Activated CD4-positive, alpha-beta T cell treated with anti-CD3 and anti-CD28 coated beads, Interleukin-2, amount 50 U/mL, for 24 hours (primary cell): ENCODE data around the gene PDE4B.

Source experiments
- DNase-seq, 2 donors: peaks; one replicate each; pipeline ENCODE4 v3.0.0-alpha.2; 2020; ENCODE audit warnings: low read depth in 1 of 2, low spot score in 1 of 2

PDE4B gene

DNA sequence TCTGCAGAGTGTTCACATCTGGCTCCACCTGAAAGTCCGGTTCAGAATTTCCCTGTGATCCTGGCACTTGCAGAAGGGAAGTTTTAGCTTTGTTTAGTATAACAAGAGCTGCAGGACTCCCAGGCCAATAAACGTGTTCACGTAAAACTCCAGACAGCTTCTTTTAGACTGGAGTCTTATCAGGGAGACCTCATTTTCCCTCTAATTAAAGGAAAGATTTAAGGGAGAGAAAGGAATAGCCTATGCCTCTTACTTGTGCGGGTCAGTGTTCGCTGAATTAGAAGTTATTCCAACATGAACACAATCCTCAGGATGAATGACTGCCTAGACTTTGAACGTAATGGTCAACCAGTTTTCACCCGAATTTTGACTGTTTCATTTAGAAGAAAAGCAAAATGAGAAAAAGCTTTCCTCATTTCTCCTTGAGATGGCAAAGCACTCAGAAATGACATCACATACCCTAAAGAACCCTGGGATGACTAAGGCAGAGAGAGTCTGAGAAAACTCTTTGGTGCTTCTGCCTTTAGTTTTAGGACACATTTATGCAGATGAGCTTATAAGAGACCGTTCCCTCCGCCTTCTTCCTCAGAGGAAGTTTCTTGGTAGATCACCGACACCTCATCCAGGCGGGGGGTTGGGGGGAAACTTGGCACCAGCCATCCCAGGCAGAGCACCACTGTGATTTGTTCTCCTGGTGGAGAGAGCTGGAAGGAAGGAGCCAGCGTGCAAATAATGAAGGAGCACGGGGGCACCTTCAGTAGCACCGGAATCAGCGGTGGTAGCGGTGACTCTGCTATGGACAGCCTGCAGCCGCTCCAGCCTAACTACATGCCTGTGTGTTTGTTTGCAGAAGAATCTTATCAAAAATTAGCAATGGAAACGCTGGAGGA lies 539.2 kb downstream of the PDE4B start:
- DNase-seq = no peak

DNA sequence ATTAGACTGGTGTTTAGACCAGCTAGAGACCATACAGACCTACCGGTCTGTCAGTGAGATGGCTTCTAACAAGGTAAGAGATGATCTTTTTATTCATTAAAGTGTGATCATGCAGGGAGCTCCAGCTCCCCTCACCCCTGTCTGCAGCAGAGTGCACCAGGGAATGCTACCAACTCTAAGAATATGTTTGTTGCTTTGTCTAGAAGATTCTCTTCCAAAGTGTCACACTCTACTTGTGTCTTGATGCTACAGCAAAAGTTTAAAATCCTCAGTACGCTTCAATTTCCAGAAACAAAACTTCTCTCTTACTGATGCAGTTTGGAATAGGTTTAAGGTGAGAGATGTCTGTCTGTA lies 539.8 kb downstream of the PDE4B start:
- DNase-seq = no peak

DNA sequence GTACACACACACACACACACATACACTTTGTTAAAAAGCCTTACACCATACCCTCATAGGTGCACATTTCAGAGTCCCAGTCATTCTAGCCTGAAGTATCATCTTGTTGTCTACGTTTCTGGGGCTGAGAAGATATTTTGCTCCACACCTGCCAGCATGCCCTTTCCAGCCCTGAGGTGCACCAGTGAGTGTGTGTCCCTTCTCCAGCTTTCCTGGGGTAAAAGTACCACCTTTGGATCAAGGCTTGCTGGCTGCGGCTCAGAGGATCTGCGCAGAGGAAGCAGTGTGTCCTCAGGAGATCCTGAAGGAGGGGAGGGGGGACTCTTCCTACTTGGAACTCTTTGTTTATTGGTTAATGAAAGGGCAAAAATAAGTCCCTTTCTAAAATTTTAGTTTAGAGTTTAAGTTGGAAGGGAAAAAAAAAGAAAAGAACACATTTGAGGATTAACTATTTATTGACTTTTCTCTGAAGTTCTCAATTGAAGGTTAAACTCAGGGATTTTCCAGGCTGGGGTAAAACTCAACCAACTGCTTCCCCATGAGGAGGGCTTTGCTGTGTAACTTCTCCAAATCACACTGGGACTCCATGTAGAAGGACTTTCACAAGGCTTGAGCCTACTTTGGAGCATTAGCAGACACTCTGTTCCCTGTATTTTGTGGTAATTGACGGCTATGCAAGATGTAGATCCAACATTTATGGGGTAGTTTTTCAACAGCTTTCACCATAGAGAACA lies 540.9 kb downstream of the PDE4B start:
- DNase-seq = no peak

DNA sequence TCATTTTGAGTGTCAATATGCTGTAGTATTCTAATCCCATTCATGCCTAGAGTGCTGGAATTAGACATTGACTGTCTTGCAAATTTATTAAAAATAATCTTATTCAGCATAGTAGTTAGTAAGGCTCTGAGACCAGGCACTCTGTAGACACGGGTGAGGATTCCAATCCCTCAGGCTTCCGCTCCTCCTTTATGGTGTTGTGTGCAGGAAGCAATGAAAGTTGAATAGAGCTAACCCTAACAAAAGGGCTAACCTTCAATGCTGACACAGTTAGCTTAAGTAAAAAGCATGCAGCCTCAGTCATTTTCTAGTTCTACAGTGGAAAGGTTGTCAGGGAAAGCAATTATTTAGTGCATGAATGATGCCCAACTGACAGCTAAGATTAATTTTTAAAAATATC lies 541.6 kb downstream of the PDE4B start:
- DNase-seq = no peak

- no peak for DNase-seq
Measured at GRCh38 chr1:66335125-66335524, 542.4 kb downstream of the PDE4B start.

DNA sequence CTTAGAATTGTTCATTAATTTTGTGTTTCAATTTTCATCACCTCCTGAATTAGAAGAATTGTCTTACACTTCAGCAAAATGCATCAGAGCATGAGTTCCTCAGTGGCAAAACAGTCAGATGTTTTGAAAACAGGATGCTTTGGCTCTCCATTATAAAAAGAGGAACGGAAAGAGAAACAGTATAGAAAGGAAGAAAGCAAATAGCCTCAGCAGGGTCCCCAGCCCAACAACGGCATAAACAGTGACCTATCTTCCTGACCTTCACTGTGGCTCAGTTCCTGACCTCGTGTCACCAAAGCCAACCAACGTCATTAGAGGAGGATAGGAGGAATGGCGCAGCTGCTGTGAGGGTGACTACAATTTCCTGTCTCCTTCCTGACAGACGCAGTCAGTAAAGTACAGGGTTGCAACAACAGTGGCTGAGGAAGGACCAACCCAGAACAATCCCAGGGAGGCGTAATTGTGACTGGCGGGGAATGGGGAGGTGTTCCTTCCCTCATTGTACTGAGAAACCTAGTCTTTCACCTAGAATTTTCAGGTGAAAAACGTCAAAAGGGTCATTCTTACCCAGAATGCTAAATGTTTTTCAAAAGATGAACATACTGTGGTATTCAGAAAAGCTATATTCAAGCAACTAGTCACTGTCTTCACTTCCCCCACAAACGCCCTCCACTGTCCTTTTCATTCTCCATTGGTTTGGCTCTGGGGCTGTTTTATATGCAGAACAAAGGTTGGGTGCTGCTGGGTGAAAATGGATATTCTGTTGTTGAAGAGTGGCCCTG lies 543.4 kb downstream of the PDE4B start:
- peak; percentile 34 to 64 for DNase-seq

- DNase-seq = no peak
Measured at GRCh38 chr1:66336641-66336990, 543.9 kb downstream of the PDE4B start.

GRCh38 chr1:66337249-66337648 lies 544.6 kb downstream of the PDE4B start:
- DNase-seq = no peak

GRCh38 chr1:66339944-66340343 lies 547.2 kb downstream of the PDE4B start:
- DNase-seq = no peak

DNA sequence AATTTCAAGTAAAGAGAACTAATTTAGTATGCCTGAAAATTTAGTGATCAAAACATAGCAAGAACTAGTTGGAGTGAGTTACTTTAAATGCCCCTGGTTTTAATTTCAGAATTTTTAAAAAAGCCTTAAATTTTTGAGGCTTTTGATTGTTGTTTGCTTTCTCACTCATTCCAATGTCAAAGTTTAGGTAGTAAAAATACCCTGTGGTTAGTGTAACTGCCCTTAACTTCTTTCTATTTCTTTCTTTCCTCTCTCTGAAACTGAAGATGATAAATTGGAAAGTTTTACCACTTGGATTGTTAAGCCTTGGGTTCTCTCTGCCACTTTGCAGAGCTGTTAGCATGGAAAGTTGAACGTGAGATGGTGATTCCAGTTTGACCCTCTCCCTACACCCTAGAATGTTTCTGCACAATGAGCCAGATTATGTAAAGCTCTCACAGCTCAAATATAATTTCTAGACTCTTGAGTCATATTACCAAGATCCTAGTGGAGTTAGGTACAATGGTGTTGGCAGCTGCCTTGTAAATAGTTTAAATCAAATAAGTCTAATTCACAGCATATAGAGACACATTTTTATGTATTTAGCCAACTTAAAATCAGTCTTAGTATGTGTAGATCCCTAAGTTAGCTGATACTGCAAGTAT lies 548.9 kb downstream of the PDE4B start:
- DNase-seq = no peak

- no peak for DNase-seq
Measured at GRCh38 chr1:66342707-66343106, 550.0 kb downstream of the PDE4B start.

DNA sequence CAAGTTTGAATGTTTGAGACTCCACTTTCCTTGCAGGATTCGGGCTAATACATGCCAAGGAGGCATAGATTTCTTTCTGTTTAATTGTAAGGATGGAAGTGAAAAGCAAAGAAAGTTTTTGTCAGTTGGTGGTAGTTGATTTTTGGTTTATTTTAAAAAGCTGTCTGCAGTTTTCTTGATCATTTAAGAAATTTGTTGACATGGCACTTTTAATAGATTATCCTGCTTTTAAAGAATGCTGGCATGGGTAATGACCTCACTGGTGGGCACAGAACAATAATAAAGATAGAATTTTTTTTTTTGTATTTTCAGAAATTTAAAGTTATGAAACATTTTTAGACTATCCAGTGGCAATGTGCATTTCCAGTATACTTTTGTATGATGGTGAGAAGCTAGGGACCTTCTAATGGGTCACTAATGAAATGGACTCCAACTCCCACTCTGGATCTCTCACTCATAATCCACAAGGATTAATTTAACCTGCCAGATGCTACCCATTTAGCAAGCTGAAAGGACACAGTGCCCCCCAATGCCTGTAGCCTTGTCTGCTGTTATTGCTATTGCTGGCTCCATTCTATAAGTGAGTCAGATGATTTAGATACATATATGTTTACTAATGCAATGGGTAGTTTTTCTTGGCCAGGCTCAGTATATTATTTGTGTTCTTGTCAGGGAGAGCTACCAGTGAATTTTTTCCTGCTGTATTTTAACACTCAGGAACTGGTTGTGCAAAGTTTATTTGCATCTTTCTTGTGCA lies 551.1 kb downstream of the PDE4B start:
- DNase-seq = no peak

GRCh38 chr1:66346057-66346795 lies 553.5 kb downstream of the PDE4B start:
- DNase-seq = no peak

GRCh38 chr1:66346873-66347272 lies 554.2 kb downstream of the PDE4B start:
- DNase-seq = no peak

DNA sequence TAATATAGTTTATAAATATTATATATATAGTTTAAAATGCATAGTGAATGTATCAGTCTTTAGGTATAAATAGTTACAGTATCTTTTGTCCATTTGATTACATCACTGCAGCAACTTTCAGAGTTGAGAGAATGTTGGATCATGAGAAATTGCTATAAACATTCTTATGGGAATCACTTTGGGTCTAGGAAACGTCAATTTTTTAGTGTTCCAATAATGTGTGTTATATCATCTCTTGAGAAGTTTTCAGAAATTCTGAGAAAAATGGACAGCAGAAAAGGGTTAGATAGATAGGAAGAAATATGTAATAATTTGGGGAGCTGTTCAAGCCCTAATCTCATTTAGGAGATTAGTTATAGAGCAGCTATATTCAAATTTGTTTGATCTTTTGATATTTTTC lies 556.1 kb downstream of the PDE4B start:
- DNase-seq = no peak

- no peak for DNase-seq
Measured at GRCh38 chr1:66349242-66349641, 556.5 kb downstream of the PDE4B start.

GRCh38 chr1:66350001-66350547 lies 557.4 kb downstream of the PDE4B start:
- no peak for DNase-seq

DNA sequence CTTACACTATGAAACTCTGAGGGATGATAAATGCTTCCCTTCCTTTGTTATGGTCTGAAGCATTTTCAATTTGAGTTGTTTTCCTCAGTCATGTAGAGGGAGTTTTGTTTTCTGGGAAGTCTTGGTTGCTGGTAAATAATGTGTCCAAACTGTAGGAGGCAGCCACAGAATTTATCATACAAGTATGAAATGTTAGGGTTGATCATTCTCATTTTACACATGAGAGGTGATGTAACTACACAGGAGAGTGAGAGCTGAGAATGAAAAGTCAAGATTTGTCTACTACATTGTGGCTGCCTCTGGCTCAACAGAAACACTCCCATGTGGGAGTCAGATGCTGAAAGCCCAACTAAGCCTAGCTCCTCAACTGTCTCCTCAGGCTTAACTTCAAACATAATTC lies 558.8 kb downstream of the PDE4B start:
- no peak for DNase-seq

DNA sequence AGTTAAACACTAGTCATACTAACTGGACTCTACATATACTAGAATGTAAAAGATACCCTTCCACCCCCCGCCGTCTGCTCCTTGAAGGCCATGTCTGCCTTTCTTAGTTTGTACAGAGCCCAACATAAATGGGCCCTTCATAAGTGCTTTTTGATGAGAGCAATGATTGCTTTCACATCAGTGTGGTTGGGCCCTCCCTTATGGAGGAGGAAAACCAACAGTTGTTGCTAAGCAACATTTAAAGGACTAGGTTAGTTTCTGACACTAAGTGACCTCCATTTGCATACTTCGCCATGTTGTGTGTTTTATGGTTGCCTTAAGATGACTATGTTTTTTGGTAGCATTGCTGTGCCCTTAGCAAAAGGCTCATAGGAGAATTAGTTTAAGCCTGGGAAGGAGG lies 559.2 kb downstream of the PDE4B start:
- DNase-seq = no peak

DNA sequence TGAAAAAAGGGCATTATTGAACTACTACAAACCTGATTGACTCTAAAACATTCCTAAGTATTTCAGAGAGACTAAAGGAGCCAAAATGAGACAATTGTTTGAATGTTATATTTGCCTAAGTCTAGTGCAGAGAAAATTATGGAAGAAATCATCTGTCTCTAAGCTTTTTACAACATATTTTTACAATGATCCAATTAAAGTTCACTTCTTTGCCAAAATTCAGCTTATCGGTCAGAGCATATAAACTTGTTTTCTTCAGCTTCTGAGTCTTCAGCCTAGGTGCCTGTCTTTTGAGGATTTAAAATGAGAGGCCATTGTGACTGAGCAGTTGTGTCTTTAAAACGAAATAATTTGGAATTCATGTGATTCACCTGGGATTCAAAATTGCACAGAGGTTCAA lies 560.1 kb downstream of the PDE4B start:
- no peak for DNase-seq
